ENCODE measurements around the gene KIAA0040.

GRCh38 chr1:175179837-175180590 lies 12.6 kb downstream of the KIAA0040 start:
- TF ChIP-seq CTCF (IDR thresholded peaks at IDR 0.05; ENCODE audit: extremely low read depth in 1 of 2, insufficient read depth in 1 of 2, low read depth in 1 of 2, low read length in 2 of 2) (no peak), EZH2 (IDR thresholded peaks at IDR 0.05; ENCODE audit: borderline replicate concordance, low read depth, low read length, severe bottlenecking) (no peak)

Data from endothelial cell of umbilical vein (primary cell).